GM21825 (cell line): ENCODE results near the gene F10.
"Not testable (repeated sequence)": the region's sequence is repeated elsewhere in the genome, so short reads cannot be mapped to it uniquely, and the experiment has no call there.

ENCODE experiments used
- ATAC-seq: cut with Tn5 transposase; IDR thresholded peaks from one replicate; pipeline ENCODE4 v1.9.1; 2021; ENCODE audit warnings: mild to moderate bottlenecking, moderate library complexity; ENCODE audit not compliant: unreplicated experiment

Gene F10

GRCh38 chr13:113122550-113123225 is at the start of gene F10:
Gene F10 (plus strand): TSS chr13:113122799. CDS start chr13:113122856, 57 bp downstream.
- ATAC-seq, result no peak

DNA sequence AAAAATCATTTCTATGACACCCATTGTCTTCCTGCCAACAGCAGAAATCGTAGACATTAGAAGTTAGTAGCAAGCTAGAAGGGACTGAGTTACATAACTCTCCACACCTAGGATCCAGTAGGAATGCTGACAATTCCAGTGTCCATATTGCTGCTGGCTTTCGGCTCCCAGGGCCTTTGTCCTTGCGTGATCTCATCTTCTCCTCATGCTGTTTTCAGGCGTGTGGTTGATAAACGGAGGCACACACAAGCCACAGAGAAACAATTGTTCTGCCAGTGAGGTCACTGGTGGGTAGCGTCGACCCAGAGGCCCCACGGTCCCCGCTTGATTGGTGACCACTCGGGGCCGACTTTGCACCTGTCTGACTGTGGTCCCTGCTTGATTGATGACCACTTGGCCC is 48.7 kb upstream of the F10 start:
- no peak for ATAC-seq

DNA sequence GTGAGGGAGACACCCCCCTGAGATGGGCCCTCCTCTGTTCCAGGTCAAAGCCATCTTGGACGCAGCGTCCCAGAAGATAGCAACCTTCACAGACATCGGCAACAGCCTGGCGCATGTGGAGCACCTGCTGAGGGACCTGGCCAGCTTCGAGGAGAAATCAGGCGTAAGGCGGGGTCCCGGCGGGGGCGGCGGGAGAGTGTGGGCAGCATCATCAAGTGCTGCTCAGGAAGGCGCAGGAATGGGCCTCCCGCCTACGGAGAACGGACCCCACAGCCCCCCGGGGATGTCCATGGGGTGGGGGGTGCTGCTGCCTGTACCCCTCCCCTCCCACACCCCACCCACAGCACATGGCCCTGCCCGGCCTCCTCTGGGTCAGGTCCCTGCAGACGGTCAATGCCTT is 48.2 kb upstream of the F10 start:
- ATAC-seq, result no peak

DNA sequence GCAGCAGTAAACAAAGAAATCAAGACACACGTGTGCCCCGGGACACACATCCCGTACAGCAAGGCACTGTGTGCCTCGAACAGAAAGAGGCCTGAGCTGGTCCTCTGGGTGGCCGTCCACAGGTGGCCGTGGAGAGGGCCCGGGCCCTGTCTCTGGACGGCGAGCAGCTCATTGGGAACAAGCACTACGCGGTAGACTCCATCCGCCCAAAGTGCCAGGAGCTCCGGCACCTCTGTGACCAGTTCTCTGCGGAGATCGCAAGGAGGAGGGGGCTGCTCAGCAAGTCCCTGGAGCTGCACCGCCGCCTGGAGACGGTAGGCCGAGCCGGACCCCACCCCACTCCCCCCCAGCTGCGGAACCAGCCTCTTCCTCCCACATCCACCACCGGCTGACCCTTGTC is 47.7 kb upstream of the F10 start:
- no peak for ATAC-seq

DNA sequence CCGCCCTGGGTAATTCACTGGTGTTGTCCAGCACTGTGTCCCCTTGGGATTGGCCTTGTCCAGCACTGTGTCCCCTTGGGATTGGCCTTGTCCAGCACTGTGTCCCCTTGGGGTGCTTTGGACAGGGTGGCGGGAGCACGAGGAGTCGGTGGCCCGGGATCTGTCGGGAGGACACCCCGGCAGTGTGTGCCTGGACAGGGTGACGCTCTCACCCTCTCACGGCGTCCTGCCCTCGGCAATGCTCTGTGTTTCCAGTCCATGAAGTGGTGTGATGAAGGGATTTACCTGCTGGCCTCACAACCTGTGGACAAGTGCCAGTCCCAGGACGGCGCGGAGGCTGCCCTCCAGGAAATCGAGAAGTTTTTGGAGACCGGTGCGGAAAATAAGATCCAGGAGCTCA is 46.9 kb upstream of the F10 start:
- ATAC-seq, result no peak

DNA sequence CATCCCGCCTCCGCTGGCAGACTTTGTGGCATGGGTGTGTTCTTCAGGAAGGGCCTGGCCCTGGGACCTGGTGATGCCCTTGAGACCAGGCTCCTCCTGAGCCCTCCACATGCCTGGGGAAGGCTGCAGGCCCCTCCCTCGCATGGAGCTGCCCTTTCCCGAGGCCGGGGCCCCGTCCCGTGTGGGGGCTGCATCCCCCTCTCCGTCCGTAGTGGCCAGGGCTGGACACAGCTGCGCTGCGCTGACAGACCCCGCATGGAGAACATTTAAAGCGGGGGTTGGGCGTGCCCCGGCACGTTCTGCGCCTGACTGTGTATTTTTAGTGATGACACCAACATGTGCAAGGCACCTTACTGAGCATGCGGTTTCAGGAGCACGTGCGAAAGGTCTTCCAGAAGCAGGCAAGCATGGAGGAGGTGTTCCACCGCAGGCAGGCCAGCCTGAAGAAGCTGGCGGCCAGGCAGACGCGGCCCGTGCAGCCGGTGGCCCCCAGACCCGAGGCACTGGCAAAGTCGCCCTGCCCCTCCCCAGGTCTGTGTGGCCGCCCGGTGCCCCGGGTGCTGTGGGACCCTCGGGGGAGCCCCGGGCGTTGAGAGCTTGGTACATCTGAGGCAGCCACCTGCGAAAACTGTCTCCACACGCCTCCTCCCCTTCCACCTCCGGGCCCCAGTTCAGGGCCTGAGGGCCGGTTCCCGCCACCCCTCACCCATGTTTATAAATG is 45.8 kb upstream of the F10 start:
- no peak for ATAC-seq

DNA sequence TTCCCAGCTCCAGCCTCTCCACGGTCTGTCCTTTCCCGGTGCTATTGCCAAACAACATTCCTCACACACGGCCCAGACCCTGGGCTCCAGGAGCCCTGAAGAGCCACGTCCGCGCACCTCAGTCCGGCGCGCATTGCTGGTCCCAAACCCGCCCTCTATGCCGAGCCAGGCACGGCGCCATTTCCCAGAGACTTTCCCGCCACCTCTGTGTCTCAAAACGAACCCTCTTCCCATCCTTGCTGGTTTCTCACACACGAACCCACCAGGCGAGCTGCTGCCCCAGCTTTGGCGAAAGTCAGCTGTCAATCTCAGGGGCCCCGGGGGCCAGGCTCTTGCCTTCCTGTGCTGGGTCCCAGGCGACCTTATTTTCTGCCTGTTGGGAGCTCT is 45.0 kb upstream of the F10 start:
- ATAC-seq, result no peak

- ATAC-seq, result no peak
Measured at GRCh38 chr13:113077953-113078901, 44.4 kb upstream of the F10 start.

DNA sequence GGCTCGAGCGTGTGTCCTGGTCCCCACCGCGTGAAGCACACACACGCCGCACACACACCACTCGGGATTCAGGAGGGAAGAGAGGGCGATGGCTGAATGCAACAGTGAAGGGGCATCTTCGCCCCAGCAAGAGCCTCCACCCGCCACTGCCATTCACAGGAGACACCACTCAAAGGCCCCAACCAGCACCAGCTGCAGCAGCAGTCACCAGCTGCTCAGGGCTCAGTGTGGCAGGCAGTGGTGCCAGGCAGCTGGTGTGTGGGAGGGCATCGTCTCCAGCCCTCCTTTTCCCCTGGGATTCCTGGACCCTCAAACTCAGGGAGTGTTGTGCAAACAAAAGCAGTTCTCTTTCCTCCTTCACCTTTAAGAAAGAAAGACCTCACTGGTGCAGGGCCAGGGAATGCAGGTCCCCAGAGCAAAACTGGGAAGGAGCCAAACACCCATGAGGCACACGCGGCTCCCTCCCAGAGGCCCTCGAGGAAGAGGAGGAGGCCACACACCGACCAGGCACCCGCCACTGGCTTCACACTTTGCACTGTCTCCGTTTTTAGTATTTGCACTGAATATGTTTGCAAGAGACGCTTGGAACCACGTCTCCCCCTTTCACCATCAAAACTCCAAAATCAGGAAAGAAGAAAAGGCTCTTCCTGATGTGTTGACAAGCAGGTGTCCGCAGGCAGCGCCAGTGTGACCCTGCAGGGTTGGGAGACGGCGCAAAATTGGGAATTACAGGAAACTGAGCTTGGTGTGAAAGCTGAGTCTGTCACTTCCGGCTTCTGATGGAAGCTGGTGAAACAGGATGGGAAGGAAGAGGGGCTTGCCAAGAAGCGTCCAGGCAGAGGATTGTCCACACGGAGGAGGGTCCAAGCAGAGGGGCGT is 43.5 kb upstream of the F10 start:
- ATAC-seq, result no peak

GRCh38 chr13:113079781-113080080 is 42.9 kb upstream of the F10 start:
- ATAC-seq, result not testable (repeated sequence)

- ATAC-seq, result no peak
Measured at GRCh38 chr13:113080361-113080831, 42.2 kb upstream of the F10 start.

DNA sequence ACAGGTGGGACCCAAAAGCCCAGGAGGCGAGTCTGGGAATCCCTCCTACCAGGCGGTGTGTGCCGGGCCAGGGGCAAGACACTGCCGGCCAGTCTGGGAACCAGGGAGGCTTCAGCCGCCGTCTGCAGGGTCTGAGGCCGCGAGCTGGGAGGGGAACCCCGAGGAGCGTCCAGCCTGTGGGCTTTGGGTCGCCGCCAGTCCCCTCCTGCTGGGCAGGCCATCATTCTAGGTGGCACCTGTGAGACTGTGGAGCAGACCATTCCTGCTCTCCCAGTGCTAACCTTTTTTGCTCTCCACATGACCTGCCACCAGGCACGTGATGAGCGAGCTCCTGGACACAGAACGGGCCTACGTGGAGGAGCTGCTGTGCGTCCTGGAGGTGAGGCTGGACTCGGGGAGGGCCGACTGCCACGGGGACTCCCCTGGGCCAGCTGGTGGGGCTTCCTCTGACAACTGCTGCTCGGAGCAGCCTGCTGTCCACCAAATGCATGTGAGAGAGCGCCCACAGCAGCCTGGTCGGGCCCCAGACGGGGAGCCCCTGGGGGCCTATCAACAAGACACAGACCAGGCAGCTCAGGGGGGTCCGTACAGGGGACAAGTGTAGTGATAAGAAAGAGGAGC is 41.6 kb upstream of the F10 start:
- ATAC-seq, result no peak

- no peak for ATAC-seq
Measured at GRCh38 chr13:113082198-113083021, 40.2 kb upstream of the F10 start.

DNA sequence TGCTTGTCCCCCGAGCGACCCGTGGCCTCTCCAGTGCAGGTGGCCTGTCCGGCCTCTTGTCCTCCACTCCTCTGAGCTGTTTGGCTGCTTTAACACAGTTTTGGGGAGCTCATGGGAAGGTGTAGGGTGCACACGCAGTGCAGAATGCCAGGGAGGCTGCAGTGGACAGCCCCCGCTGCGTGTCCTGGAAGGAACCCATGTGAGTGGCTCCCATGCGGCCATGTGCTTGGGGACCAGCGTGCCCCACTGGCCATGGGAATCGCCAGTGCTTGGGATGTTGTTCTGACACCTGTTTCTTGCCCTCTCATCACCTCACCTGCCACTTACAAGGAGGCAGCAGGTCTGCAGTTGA is 39.6 kb upstream of the F10 start:
- ATAC-seq, result no peak

- ATAC-seq, result no peak
Measured at GRCh38 chr13:113083402-113084061, 39.1 kb upstream of the F10 start.

GRCh38 chr13:113084094-113084942 is 38.3 kb upstream of the F10 start:
- ATAC-seq, result no peak

- no peak for ATAC-seq
Measured at GRCh38 chr13:113084943-113085540, 37.6 kb upstream of the F10 start.
